Stimulated activated CD4-positive, alpha-beta T cell treated with anti-CD3 and anti-CD28 coated beads, TNF-alpha, amount 100 ng/mL, for 1 hour (primary cell): Measurements from ENCODE around the gene MAP2K5.

Experiments used
- DNase-seq, 3 donors: peaks; one replicate each; pipeline ENCODE4 v3.0.0-alpha.2; 2020; ENCODE audit warnings: low read depth in 3 of 3, low spot score in 1 of 3

Gene MAP2K5

GRCh38 chr15:67777773-67778172 is 235.3 kb downstream of the MAP2K5 start:
- no peak for DNase-seq

- no peak for DNase-seq
Observed at GRCh38 chr15:67778968-67779548, 236.6 kb downstream of the MAP2K5 start.

GRCh38 chr15:67779549-67780111 is 237.1 kb downstream of the MAP2K5 start:
- DNase-seq, result no peak

- no peak for DNase-seq
Observed at GRCh38 chr15:67781061-67781460, 238.6 kb downstream of the MAP2K5 start.

- no peak for DNase-seq
Observed at GRCh38 chr15:67781907-67782690, 239.6 kb downstream of the MAP2K5 start.

- DNase-seq, result no peak
Observed at GRCh38 chr15:67782691-67782991, 240.1 kb downstream of the MAP2K5 start.

GRCh38 chr15:67783303-67783702 is 240.8 kb downstream of the MAP2K5 start:
- DNase-seq, result peak in 1 of 3 donors; percentile 19

- no peak for DNase-seq
Observed at GRCh38 chr15:67784090-67784781, 241.7 kb downstream of the MAP2K5 start.

- DNase-seq, result no peak
Observed at GRCh38 chr15:67784856-67785430, 242.4 kb downstream of the MAP2K5 start.

GRCh38 chr15:67785431-67785830 is 242.9 kb downstream of the MAP2K5 start:
- no peak for DNase-seq

- DNase-seq, result no peak
Observed at GRCh38 chr15:67786646-67787045, 244.1 kb downstream of the MAP2K5 start.

GRCh38 chr15:67788986-67789385 is 246.5 kb downstream of the MAP2K5 start:
- no peak for DNase-seq

- no peak for DNase-seq
Observed at GRCh38 chr15:67790610-67791319, 248.3 kb downstream of the MAP2K5 start.

- no peak for DNase-seq
Observed at GRCh38 chr15:67792250-67792942, 249.9 kb downstream of the MAP2K5 start.

- DNase-seq, result peak in 1 of 3 donors; percentile 27
Observed at GRCh38 chr15:67794832-67795574, 252.5 kb downstream of the MAP2K5 start.

- DNase-seq, result no peak
Observed at GRCh38 chr15:67796196-67797127, 254.0 kb downstream of the MAP2K5 start.

- DNase-seq, result no peak
Observed at GRCh38 chr15:67799801-67800205, 257.3 kb downstream of the MAP2K5 start.

- DNase-seq, result no peak
Observed at GRCh38 chr15:67801142-67801541, 258.6 kb downstream of the MAP2K5 start.
